ENCODE data around the gene FAM171A2. TPM values are rescaled to one million over a fixed set of nuclear protein-coding genes. Genes with fewer than 3 reads are reported as not detected.

Gene FAM171A2
- total and polyA plus RNA-seq, 10 of the 15 experiments (the other 5 are each of a cell fraction or from before 2014, with no cell fraction given): 0.08 to 1.7 (median 0.27) TPM; not detected in 2

DNA sequence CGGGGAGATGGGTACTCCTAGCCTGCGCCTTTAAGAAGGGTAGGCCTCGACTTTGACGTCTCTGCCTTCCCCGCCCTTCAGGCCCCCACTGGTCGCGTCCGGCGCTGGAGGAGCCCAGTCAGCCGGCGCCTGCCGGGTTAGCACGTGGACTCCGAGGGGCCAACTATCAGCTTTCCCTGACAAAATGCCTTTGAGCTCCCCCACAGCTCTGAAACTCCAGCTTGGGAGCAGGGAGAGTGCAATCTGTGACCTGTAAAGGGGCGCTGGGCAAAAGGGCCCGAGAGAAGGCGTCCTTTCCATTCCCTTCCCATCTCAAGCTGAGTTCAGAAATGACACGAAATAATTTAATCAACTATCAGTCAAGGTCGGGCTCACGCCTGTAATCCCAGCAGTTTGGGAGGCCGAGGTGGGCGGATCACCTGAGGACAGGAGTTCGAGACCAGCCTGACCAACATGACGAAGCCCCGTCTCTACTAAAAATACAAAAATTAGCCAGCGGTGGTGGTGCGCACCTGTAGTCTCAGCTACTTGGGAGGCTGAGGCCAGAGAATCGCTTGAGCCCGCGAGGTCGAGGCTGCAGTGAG, 36.7 kb downstream of the FAM171A2 start (continued):
- TF ChIP-seq IKZF2 (IDR thresholded peaks at IDR 0.05) (peak; percentile 35 to 54; a peak in 2 of 4 replicates), ASH2L (IDR thresholded peaks at IDR 0.05; ENCODE audit: borderline replicate concordance, low read depth) (no peak), FOXK2 (IDR thresholded peaks at IDR 0.05) (no peak), CBX3 (IDR thresholded peaks at IDR 0.05; ENCODE audit: borderline replicate concordance, low read depth) (no peak), SIN3A (IDR thresholded peaks at IDR 0.05; ENCODE audit: low read depth, low read length) (peak; percentile 89), FOS (IDR thresholded peaks at IDR 0.05; ENCODE audit: borderline replicate concordance, extremely low read depth, insufficient read length) (no peak), USF1 (IDR thresholded peaks at IDR 0.05; ENCODE audit: borderline replicate concordance, extremely low read length, insufficient read depth, low read depth, low read length) (peak; percentile 77), SUZ12 (IDR thresholded peaks at IDR 0.05; ENCODE audit: unreplicated experiment) (no peak), ATF2 (IDR thresholded peaks at IDR 0.05; ENCODE audit: low read length) (no peak), NBN (IDR thresholded peaks at IDR 0.05) (peak; percentile 29; the same call in 1 of the 2 replicates), MYC (IDR thresholded peaks at IDR 0.05; ENCODE audit: insufficient read depth, insufficient read length, insufficient replicate concordance, low read length, severe bottlenecking) (peak; percentile 29), RFX5 (IDR thresholded peaks at IDR 0.05; ENCODE audit: low read depth, low read length) (no peak), SP1 (IDR thresholded peaks at IDR 0.05; ENCODE audit: low read depth, low read length) (peak; percentile 90), PBX3 (IDR thresholded peaks at IDR 0.05; ENCODE audit: insufficient replicate concordance, low read depth, low read length) (no peak), MYB (IDR thresholded peaks at IDR 0.05; ENCODE audit: borderline replicate concordance, low read depth, low read length) (no peak), SMAD1 (IDR thresholded peaks at IDR 0.05; ENCODE audit: low read depth, partially characterized antibody) (no peak), TARDBP (IDR thresholded peaks at IDR 0.05; ENCODE audit: borderline replicate concordance) (no peak), BACH1 (IDR thresholded peaks at IDR 0.05; ENCODE audit: borderline replicate concordance) (no peak), PAX5 (IDR thresholded peaks at IDR 0.05; ENCODE audit: borderline replicate concordance, low read depth, low read length) (peak; percentile 59; the same call in 1 of the 2 replicates)
- TF ChIP-seq, protein P1, sequence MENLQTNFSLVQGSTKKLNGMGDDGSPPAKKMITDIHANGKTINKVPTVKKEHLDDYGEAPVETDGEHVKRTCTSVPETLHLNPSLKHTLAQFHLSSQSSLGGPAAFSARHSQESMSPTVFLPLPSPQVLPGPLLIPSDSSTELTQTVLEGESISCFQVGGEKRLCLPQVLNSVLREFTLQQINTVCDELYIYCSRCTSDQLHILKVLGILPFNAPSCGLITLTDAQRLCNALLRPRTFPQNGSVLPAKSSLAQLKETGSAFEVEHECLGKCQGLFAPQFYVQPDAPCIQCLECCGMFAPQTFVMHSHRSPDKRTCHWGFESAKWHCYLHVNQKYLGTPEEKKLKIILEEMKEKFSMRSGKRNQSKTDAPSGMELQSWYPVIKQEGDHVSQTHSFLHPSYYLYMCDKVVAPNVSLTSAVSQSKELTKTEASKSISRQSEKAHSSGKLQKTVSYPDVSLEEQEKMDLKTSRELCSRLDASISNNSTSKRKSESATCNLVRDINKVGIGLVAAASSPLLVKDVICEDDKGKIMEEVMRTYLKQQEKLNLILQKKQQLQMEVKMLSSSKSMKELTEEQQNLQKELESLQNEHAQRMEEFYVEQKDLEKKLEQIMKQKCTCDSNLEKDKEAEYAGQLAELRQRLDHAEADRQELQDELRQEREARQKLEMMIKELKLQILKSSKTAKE (IDR thresholded peaks at IDR 0.05; ENCODE audit: low read depth, poor library complexity, severe bottlenecking): peak; percentile 59
- TF ChIP-seq, protein P2, sequence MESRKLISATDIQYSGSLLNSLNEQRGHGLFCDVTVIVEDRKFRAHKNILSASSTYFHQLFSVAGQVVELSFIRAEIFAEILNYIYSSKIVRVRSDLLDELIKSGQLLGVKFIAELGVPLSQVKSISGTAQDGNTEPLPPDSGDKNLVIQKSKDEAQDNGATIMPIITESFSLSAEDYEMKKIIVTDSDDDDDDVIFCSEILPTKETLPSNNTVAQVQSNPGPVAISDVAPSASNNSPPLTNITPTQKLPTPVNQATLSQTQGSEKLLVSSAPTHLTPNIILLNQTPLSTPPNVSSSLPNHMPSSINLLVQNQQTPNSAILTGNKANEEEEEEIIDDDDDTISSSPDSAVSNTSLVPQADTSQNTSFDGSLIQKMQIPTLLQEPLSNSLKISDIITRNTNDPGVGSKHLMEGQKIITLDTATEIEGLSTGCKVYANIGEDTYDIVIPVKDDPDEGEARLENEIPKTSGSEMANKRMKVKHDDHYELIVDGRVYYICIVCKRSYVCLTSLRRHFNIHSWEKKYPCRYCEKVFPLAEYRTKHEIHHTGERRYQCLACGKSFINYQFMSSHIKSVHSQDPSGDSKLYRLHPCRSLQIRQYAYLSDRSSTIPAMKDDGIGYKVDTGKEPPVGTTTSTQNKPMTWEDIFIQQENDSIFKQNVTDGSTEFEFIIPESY (IDR thresholded peaks at IDR 0.05): no peak
